ENCODE data around the gene GOSR1.
"Not testable (repeated sequence)": the region's sequence is repeated elsewhere in the genome, so short reads cannot be mapped to it uniquely, and the experiment has no call there.

Gene GOSR1

GRCh38 chr17:30549181-30549580, 72.0 kb downstream of the GOSR1 start:
- H3K27me3 ChIP-seq (ENCODE audit: control insufficient read depth, insufficient read depth, low read length); H3K4me1 ChIP-seq (ENCODE audit: control insufficient read depth, insufficient read depth, low read length); H3K4me3 ChIP-seq (ENCODE audit: low read depth, low read length); H3K9ac ChIP-seq (ENCODE audit: low read depth, low read length); H3K9me3 ChIP-seq (ENCODE audit: control insufficient read depth, insufficient read depth, low read length); H3K36me3 ChIP-seq (ENCODE audit: control insufficient read depth, insufficient read depth, low read length): not testable (repeated sequence)

GRCh38 chr17:30549864-30550511, 72.8 kb downstream of the GOSR1 start:
- Histone ChIP-seq H3K27me3 (ENCODE audit: control insufficient read depth, insufficient read depth, low read length) (no peaks in the 10 kb centered on the region), H3K9ac (ENCODE audit: low read depth, low read length) (no peak overlapping the region), H3K9me3 (ENCODE audit: control insufficient read depth, insufficient read depth, low read length) (no peaks in the 10 kb centered on the region), H3K4me3 (ENCODE audit: low read depth, low read length) (no peak overlapping the region), H3K4me1 (ENCODE audit: control insufficient read depth, insufficient read depth, low read length) (no peaks in the 10 kb centered on the region), H3K36me3 (ENCODE audit: control insufficient read depth, insufficient read depth, low read length) (no peaks in the 10 kb centered on the region)

GRCh38 chr17:30550512-30551273, 73.5 kb downstream of the GOSR1 start:
- H3K4me3 ChIP-seq (ENCODE audit: low read depth, low read length): no peak overlapping the region
- no peaks in the 10 kb centered on the region for H3K36me3 ChIP-seq (ENCODE audit: control insufficient read depth, insufficient read depth, low read length)
- peak overlapping the region; percentile 1 for H3K9ac ChIP-seq (ENCODE audit: low read depth, low read length)
- no peaks in the 10 kb centered on the region for H3K4me1 ChIP-seq (ENCODE audit: control insufficient read depth, insufficient read depth, low read length)
- no peaks in the 10 kb centered on the region for H3K27me3 ChIP-seq (ENCODE audit: control insufficient read depth, insufficient read depth, low read length)
- H3K9me3 ChIP-seq (ENCODE audit: control insufficient read depth, insufficient read depth, low read length): no peaks in the 10 kb centered on the region

GRCh38 chr17:30551274-30551995, 74.2 kb downstream of the GOSR1 start:
- not testable (repeated sequence) for H3K36me3 ChIP-seq (ENCODE audit: control insufficient read depth, insufficient read depth, low read length); H3K9me3 ChIP-seq (ENCODE audit: control insufficient read depth, insufficient read depth, low read length); H3K4me1 ChIP-seq (ENCODE audit: control insufficient read depth, insufficient read depth, low read length); H3K4me3 ChIP-seq (ENCODE audit: low read depth, low read length); H3K27me3 ChIP-seq (ENCODE audit: control insufficient read depth, insufficient read depth, low read length)
- H3K9ac ChIP-seq (ENCODE audit: low read depth, low read length): peak overlapping the region; percentile 1

GRCh38 chr17:30551996-30552339, 74.8 kb downstream of the GOSR1 start:
- H3K4me3 ChIP-seq (ENCODE audit: low read depth, low read length): no peak overlapping the region
- no peaks in the 10 kb centered on the region for H3K27me3 ChIP-seq (ENCODE audit: control insufficient read depth, insufficient read depth, low read length)
- H3K9me3 ChIP-seq (ENCODE audit: control insufficient read depth, insufficient read depth, low read length): no peaks in the 10 kb centered on the region
- H3K9ac ChIP-seq (ENCODE audit: low read depth, low read length): no peak overlapping the region
- H3K4me1 ChIP-seq (ENCODE audit: control insufficient read depth, insufficient read depth, low read length): no peaks in the 10 kb centered on the region
- no peaks in the 10 kb centered on the region for H3K36me3 ChIP-seq (ENCODE audit: control insufficient read depth, insufficient read depth, low read length)

- Histone ChIP-seq H3K27me3 (ENCODE audit: control insufficient read depth, insufficient read depth, low read length) (no peaks in the 10 kb centered on the region), H3K9ac (ENCODE audit: low read depth, low read length) (no peak overlapping the region), H3K9me3 (ENCODE audit: control insufficient read depth, insufficient read depth, low read length) (no peaks in the 10 kb centered on the region), H3K4me3 (ENCODE audit: low read depth, low read length) (no peak overlapping the region), H3K36me3 (ENCODE audit: control insufficient read depth, insufficient read depth, low read length) (no peaks in the 10 kb centered on the region), H3K4me1 (ENCODE audit: control insufficient read depth, insufficient read depth, low read length) (no peaks in the 10 kb centered on the region)
These were observed 75.9 kb downstream of the GOSR1 start for GRCh38 chr17:30552994-30553566.

GRCh38 chr17:30553823-30554440, 76.7 kb downstream of the GOSR1 start:
- H3K36me3 ChIP-seq (ENCODE audit: control insufficient read depth, insufficient read depth, low read length); H3K9ac ChIP-seq (ENCODE audit: low read depth, low read length); H3K4me3 ChIP-seq (ENCODE audit: low read depth, low read length); H3K27me3 ChIP-seq (ENCODE audit: control insufficient read depth, insufficient read depth, low read length); H3K4me1 ChIP-seq (ENCODE audit: control insufficient read depth, insufficient read depth, low read length); H3K9me3 ChIP-seq (ENCODE audit: control insufficient read depth, insufficient read depth, low read length): not testable (repeated sequence)

- H3K36me3 ChIP-seq (ENCODE audit: control insufficient read depth, insufficient read depth, low read length): no peaks in the 10 kb centered on the region
- no peaks in the 10 kb centered on the region for H3K9me3 ChIP-seq (ENCODE audit: control insufficient read depth, insufficient read depth, low read length)
- no peaks in the 10 kb centered on the region for H3K4me1 ChIP-seq (ENCODE audit: control insufficient read depth, insufficient read depth, low read length)
- no peak overlapping the region for H3K4me3 ChIP-seq (ENCODE audit: low read depth, low read length)
- no peaks in the 10 kb centered on the region for H3K27me3 ChIP-seq (ENCODE audit: control insufficient read depth, insufficient read depth, low read length)
- H3K9ac ChIP-seq (ENCODE audit: low read depth, low read length): no peak overlapping the region
These were observed 77.9 kb downstream of the GOSR1 start for GRCh38 chr17:30554839-30555751.

GRCh38 chr17:30555942-30556341, 78.7 kb downstream of the GOSR1 start:
- no peak overlapping the region for H3K4me3 ChIP-seq (ENCODE audit: low read depth, low read length)
- no peaks in the 10 kb centered on the region for H3K9me3 ChIP-seq (ENCODE audit: control insufficient read depth, insufficient read depth, low read length)
- H3K4me1 ChIP-seq (ENCODE audit: control insufficient read depth, insufficient read depth, low read length): no peaks in the 10 kb centered on the region
- H3K36me3 ChIP-seq (ENCODE audit: control insufficient read depth, insufficient read depth, low read length): no peaks in the 10 kb centered on the region
- no peak overlapping the region for H3K9ac ChIP-seq (ENCODE audit: low read depth, low read length)
- H3K27me3 ChIP-seq (ENCODE audit: control insufficient read depth, insufficient read depth, low read length): no peaks in the 10 kb centered on the region

- Histone ChIP-seq H3K27me3 (ENCODE audit: control insufficient read depth, insufficient read depth, low read length) (no peaks in the 10 kb centered on the region), H3K9me3 (ENCODE audit: control insufficient read depth, insufficient read depth, low read length) (no peaks in the 10 kb centered on the region), H3K36me3 (ENCODE audit: control insufficient read depth, insufficient read depth, low read length) (no peaks in the 10 kb centered on the region), H3K4me1 (ENCODE audit: control insufficient read depth, insufficient read depth, low read length) (no peaks in the 10 kb centered on the region), H3K4me3 (ENCODE audit: low read depth, low read length) (no peak overlapping the region), H3K9ac (ENCODE audit: low read depth, low read length) (no peak overlapping the region)
These were observed 79.4 kb downstream of the GOSR1 start for GRCh38 chr17:30556374-30557332.

All from iPS-15b (cell line).